LNCaP clone FGC (cell line): ENCODE measurements around the gene GFRA1.

Experiments used
- DNase-seq: peaks from one replicate; pipeline ENCODE4 v3.0.0-alpha.2; 2011; ENCODE audit warnings: low read depth
- H3K4me3 ChIP-seq: 2 replicates; pipeline ENCODE4 v1.5.1; 2011; ENCODE audit warnings: mild to moderate bottlenecking, low read depth, low read length, control low read depth
- CTCF ChIP-seq: IDR thresholded peaks from 2 replicates; pipeline ENCODE4 v1.5.1; 2012; ENCODE audit warnings: mild to moderate bottlenecking; ENCODE audit not compliant: control insufficient read depth, insufficient read depth; ENCODE audit errors: extremely low read depth

The GFRA1 gene

GRCh38 chr10:116160271-116160670 lies 112.7 kb downstream of the GFRA1 start:
- TF ChIP-seq CTCF: no peak
- H3K4me3 ChIP-seq: no peak overlapping the region
- no peak for DNase-seq

DNA sequence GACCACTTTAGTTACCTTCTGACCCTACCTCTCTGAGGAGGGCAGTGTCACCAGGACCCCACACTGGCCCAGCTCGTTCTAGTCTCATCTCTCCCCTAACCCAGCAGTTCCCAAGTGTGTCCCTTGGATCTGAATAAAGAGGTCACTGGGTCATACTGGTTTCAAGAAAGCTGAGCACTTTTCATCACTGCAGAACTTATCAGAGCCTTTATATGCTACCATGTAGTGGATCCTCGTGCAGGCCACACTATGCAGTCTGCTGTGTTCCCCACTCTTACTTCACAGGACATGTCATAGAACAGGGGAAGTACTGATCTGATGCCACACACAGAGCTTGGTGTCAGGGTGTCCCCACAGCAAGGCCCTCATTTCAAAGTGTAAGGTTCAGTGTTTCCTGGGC lies 113.8 kb downstream of the GFRA1 start:
- no peak for DNase-seq
- no peak overlapping the region for H3K4me3 ChIP-seq
- no peak for TF ChIP-seq CTCF

GRCh38 chr10:116158036-116158435 lies 115.0 kb downstream of the GFRA1 start:
- no peak for DNase-seq
- no peak for TF ChIP-seq CTCF
- H3K4me3 ChIP-seq: no peak overlapping the region

DNA sequence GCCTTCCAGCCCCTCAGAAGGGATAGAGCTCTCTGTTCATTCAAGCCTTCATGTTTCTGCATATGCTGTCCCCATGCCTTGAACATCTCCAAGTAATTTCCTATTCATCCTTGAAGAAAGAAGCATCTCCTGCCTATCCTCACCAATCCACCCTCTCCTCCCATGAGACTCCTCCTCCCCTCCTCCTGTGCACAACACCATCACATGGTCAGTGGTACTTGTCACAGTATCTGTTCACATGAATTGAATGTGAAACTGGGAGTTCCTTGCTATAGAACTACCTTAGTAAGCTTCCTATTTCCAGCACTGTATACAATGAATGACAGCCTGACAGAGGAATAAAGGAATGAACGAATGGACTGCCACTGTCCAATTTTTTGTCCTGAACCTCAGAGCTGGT lies 115.5 kb downstream of the GFRA1 start:
- no peak for TF ChIP-seq CTCF
- no peak overlapping the region for H3K4me3 ChIP-seq
- no peak for DNase-seq

DNA sequence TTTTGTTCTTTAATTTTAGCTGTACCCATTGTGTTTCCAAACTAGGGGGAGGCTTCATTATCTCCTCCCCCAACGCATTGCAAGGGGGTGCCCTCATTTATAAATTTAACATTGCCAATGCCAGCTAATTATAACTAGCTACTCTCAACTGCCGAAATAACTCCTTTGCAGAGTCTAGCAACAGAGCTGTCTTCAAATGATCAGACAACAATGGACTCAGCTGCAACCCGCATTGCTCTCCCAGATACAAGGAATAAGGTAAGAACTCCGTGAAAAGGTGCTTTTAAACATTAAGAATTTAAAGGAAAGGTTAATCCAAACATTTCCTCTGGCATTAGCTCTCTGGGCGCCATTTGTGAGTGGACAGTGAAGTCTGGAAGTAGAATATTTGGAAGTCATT lies 116.2 kb downstream of the GFRA1 start:
- no peak overlapping the region for H3K4me3 ChIP-seq
- TF ChIP-seq CTCF: no peak
- no peak for DNase-seq

GRCh38 chr10:116155191-116155590 lies 117.8 kb downstream of the GFRA1 start:
- DNase-seq: no peak
- no peak overlapping the region for H3K4me3 ChIP-seq
- TF ChIP-seq CTCF: no peak

- no peak for DNase-seq
- TF ChIP-seq CTCF: no peak
- no peak overlapping the region for H3K4me3 ChIP-seq
Measured at GRCh38 chr10:116154651-116155050, 118.4 kb downstream of the GFRA1 start.
